ENCODE results near the gene NT5DC4. TPM values are rescaled to one million over a fixed set of nuclear protein-coding genes. Genes with fewer than 3 reads are reported as not detected.

Gene NT5DC4
- total RNA-seq, 2 donors from 2014 or later = not detected

DNA sequence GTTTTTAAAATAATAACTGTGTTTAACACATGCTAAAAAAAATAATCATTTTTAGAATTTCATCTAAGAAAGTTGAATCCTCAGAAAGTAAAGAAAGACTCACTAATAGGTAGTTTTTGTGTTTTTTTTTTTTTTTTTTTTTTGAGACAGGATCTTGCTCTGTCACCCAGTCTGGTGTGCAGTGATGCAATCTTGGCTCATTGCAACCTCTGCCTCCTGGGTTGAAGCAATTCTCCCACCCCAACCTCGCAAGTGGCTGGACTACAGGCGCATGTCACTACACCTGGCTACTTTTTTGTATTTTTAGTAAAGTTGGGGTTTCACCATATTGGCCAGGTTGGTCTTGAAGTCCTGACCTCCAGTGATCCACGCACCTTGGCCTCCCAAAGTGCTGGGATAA is 36.4 kb downstream of the NT5DC4 start:
- TF ChIP-seq, protein P1, sequence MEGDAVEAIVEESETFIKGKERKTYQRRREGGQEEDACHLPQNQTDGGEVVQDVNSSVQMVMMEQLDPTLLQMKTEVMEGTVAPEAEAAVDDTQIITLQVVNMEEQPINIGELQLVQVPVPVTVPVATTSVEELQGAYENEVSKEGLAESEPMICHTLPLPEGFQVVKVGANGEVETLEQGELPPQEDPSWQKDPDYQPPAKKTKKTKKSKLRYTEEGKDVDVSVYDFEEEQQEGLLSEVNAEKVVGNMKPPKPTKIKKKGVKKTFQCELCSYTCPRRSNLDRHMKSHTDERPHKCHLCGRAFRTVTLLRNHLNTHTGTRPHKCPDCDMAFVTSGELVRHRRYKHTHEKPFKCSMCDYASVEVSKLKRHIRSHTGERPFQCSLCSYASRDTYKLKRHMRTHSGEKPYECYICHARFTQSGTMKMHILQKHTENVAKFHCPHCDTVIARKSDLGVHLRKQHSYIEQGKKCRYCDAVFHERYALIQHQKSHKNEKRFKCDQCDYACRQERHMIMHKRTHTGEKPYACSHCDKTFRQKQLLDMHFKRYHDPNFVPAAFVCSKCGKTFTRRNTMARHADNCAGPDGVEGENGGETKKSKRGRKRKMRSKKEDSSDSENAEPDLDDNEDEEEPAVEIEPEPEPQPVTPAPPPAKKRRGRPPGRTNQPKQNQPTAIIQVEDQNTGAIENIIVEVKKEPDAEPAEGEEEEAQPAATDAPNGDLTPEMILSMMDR (conservative IDR thresholded peaks at IDR 0.05) = no peak
- H3K27ac Mint-ChIP-seq = no peak overlapping the region

DNA sequence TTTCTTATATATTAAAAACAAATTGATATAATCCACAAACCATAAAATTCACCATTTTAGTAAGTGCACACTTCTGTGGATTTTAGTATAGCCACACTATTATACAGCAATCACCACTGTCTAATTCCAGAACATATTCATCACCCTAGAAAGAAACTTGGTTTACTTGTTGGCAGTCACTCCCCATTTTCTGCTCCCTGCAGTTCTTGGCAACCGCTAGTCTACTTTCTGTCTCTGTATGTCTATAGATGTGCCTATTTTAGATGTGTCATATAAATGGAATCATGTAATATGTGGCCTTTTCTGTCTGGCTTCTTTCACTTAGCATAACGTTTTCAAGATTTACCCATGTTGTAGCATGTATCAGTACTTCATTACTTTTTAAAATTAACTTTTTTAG is 37.9 kb downstream of the NT5DC4 start:
- peaks cover 69% of the 10 kb centered on the region for H3K36me3 ChIP-seq (ENCODE audit: control insufficient read depth, insufficient read depth, low read length)
- Mint-ChIP-seq H3K4me1 (peaks cover 32% of the 10 kb centered on the region), H3K36me3 (ENCODE audit: low read depth) (peaks cover 42% of the 10 kb centered on the region)

More for the DNA sequence above, 36.4 kb downstream of the NT5DC4 start:
- WGBS, 2 experiments (ENCODE audit: insufficient coverage in 1 of 2, insufficient read length in 1 of 2) = 97 to 100% methylated on average over 1 to 3 of the region's 3 CpGs
- H3K4me3 ChIP-seq (ENCODE audit: low read length) = no peak overlapping the region
- Mint-ChIP-seq H3K4me3 (no peak overlapping the region), H3K27me3 (ENCODE audit: insufficient read depth) (no peaks in the 10 kb centered on the region), H3K9me3 (no peaks in the 10 kb centered on the region), H3K36me3 (ENCODE audit: low read depth) (peaks cover 53% of the 10 kb centered on the region), H3K4me1 (peaks cover 18% of the 10 kb centered on the region)
- H3K27ac ChIP-seq (ENCODE audit: low read depth, low read length) = no peak overlapping the region
- H3K27me3 ChIP-seq (ENCODE audit: control insufficient read depth, insufficient read depth, low read length, poor library complexity, severe bottlenecking) = no peaks in the 10 kb centered on the region
- H3K36me3 ChIP-seq (ENCODE audit: control insufficient read depth, insufficient read depth, low read length) = peaks cover 82% of the 10 kb centered on the region
- no peak for DNase-seq
- H3K9me3 ChIP-seq (ENCODE audit: control insufficient read depth, low read length) = no peaks in the 10 kb centered on the region
- peaks cover 4% of the 10 kb centered on the region for H3K4me1 ChIP-seq (ENCODE audit: control insufficient read depth, insufficient read depth, low read length)
- no peak overlapping the region for H3K9ac ChIP-seq (ENCODE audit: extremely low read depth, low read length, poor library complexity, severe bottlenecking)

DNA sequence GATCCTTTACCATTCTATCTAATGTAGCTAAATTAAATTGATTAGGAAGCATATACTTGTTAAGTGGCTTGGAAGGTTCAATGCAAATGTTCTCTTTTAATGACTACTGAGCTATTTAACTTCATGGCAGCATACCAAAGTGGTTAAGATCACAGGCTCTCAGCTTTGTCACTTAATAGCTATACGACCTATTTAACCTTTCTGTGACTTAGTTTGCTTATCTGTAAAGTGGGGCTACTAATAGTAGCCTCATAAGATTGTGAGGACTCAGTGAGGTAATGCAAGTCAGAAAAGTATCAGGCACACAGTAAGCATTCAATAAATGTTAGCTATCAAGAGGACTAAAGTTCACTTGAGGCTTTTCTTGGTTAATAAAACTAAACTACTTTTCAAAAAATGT is 39.3 kb downstream of the NT5DC4 start:
- H3K27ac ChIP-seq (ENCODE audit: low read depth, low read length) = no peak overlapping the region
- Mint-ChIP-seq H3K27me3 (ENCODE audit: insufficient read depth) (no peaks in the 10 kb centered on the region), H3K9me3 (no peaks in the 10 kb centered on the region), H3K27ac (no peak overlapping the region), H3K4me1 (peaks cover 25% of the 10 kb centered on the region), H3K4me3 (no peak overlapping the region), H3K36me3 (ENCODE audit: low read depth) (peaks cover 28% of the 10 kb centered on the region)
- H3K4me3 ChIP-seq (ENCODE audit: low read length) = no peak overlapping the region
- H3K9ac ChIP-seq (ENCODE audit: extremely low read depth, low read length, poor library complexity, severe bottlenecking) = no peak overlapping the region
- H3K27me3 ChIP-seq (ENCODE audit: control insufficient read depth, insufficient read depth, low read length, poor library complexity, severe bottlenecking) = no peaks in the 10 kb centered on the region
- no peak for DNase-seq
- WGBS, 2 experiments (ENCODE audit: insufficient coverage in 1 of 2, insufficient read length in 1 of 2) = 96 to 100% methylated on average over 1 of the region's 1 CpG
- peaks cover 12% of the 10 kb centered on the region for H3K4me1 ChIP-seq (ENCODE audit: control insufficient read depth, insufficient read depth, low read length)
- H3K36me3 ChIP-seq (ENCODE audit: control insufficient read depth, insufficient read depth, low read length) = peaks cover 56% of the 10 kb centered on the region
- TF ChIP-seq, protein P1 (conservative IDR thresholded peaks at IDR 0.05) = no peak
- no peaks in the 10 kb centered on the region for H3K9me3 ChIP-seq (ENCODE audit: control insufficient read depth, low read length)

More for the DNA sequence above, 37.9 kb downstream of the NT5DC4 start:
- no peak for DNase-seq
- H3K27ac Mint-ChIP-seq = no peak overlapping the region
- Histone ChIP-seq H3K9ac (ENCODE audit: extremely low read depth, low read length, poor library complexity, severe bottlenecking) (no peak overlapping the region), H3K4me3 (ENCODE audit: low read length) (no peak overlapping the region), H3K27me3 (ENCODE audit: control insufficient read depth, insufficient read depth, low read length, poor library complexity, severe bottlenecking) (no peaks in the 10 kb centered on the region), H3K9me3 (ENCODE audit: control insufficient read depth, low read length) (no peaks in the 10 kb centered on the region), H3K4me1 (ENCODE audit: control insufficient read depth, insufficient read depth, low read length) (peaks cover 11% of the 10 kb centered on the region), H3K27ac (ENCODE audit: low read depth, low read length) (no peak overlapping the region)
- WGBS, 2 experiments (ENCODE audit: insufficient coverage in 1 of 2, insufficient read length in 1 of 2) = 60 to 95% methylated on average over 1 to 2 of the region's 2 CpGs
- no peaks in the 10 kb centered on the region for H3K27me3 Mint-ChIP-seq (ENCODE audit: insufficient read depth)
- H3K4me3 Mint-ChIP-seq = no peak overlapping the region
- TF ChIP-seq, protein P1 (conservative IDR thresholded peaks at IDR 0.05) = no peak
- no peaks in the 10 kb centered on the region for H3K9me3 Mint-ChIP-seq
